ENCODE data around the gene CFAP299.
A peak's percentile ranks its signal among the peaks of the same experiment; 100 is the strongest.

The CFAP299 gene

DNA sequence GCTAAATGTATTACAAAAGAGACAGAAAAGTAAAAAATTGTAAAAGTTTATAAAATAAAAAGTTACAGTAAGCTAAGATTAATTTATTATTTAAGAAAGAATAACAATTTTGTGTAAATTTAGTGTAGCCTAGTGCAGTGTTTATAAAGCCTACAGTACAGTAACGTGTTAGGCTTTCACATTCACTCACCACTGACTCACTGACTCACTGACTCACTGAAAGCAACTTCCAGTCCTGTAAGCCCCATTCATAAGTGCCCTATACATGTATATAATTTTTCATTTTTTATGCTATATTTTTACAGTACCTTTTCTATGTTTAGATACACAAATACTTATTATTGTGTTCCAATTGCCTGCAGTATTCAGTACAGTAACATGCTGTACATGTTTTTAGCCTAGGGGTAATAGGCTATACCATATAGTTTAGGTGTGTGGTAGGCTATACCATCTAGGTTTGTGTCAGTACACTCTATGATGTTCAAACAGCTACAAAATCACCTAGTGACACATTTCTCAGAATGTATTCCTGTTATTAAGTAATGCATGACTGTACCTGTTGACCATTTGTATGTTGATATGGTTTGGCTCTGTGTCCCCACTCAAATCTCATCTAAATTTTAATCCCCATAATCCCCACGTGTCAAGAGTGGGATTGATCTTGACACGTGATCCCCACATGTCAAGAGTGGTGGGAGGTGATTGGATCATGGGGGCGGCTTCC is 57.9 kb downstream of the CFAP299 start:
- DNase-seq = no peak

DNA sequence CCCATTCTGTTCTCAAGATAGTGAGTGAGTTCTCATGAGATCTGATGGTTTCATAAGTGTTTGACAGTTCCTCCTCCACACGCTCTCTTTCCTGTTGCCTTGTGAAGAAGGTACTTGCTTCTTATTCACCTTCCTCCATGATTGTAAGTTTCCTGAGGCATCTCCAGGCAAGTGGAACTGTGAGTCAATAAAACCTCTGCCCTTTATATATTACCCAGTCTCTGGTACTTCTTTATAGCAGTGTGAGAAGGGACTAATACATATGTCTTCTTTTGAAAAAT is 58.4 kb downstream of the CFAP299 start:
- no peak for DNase-seq

DNA sequence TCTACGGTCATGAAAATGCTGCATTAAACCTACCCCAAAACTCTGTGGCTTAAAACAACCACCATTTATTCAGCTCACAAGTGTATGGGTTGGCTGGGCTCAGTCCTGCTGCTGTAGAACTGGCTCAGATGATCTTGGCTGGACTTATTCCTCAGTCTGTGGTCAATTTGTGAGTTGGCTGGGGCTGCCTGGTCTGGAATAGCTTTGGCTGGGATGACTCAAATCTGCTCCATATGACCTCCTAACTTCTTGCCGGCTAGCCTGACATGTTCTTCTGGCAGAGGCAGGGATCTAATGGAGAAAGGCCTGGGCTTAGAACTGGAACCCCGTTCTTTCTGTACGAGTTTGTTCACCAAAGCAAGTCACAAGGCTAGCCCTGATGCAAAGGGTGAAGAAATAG is 71.7 kb downstream of the CFAP299 start:
- no peak for DNase-seq

DNA sequence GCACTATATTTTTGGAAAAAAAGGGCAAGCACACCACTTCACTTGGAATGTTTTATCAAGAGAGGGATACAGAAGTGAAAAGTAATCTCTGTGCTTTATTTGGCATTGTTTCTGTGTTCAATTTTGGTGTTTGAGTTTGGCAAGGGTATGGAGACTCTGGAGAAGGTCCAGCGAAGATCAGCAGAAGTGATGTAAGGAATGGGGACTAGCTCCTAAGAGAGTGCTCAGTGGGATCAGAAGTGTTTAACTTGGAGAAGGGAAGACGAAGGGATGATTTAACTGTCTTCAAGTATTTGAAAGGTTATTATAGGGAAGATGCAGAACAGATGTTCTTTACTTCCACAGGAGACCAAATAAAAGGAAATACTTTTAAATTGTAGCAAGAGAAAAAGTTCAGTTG is 74.3 kb downstream of the CFAP299 start:
- no peak for DNase-seq

DNA sequence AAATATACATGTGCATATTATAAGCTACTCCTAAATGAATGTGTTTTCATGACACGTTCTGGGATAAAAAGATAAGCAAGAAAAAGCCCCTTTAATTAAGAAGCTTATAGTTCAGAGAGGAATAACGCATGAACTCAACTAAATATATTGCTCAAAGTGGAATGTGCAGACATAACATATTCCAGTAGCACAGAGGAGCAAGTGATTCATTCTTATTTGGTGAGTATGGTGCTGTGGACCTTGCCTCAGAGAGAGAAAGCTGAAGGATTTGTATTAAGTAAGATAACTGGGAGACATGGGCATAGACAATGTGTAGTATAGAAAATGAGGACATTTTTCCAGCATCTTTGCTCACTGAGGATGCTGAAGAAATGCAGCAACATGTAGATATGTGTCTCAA is 76.8 kb downstream of the CFAP299 start:
- no peak for DNase-seq

- no peak for DNase-seq
Observed at GRCh38 chr4:80413086-80413485, 77.6 kb downstream of the CFAP299 start.

DNA sequence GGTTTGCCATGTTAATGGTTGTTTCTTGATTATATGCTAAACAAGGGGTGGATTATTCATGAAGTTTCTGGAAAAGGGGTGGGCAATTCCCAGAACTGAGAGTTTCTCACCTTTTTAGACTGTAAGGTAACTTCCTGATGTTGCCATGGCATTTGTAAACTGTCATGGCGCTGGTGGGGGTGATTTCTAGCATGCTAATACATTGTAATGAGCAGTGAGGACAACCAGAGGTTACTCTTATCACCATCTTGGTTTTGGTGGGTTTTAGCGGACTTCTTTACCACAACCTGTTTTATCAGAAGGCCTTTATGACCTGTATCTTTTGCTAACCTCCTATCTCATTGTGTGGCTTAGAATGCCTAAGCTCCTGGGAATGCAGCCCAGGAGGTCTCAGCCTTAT is 81.5 kb downstream of the CFAP299 start:
- DNase-seq = no peak

DNA sequence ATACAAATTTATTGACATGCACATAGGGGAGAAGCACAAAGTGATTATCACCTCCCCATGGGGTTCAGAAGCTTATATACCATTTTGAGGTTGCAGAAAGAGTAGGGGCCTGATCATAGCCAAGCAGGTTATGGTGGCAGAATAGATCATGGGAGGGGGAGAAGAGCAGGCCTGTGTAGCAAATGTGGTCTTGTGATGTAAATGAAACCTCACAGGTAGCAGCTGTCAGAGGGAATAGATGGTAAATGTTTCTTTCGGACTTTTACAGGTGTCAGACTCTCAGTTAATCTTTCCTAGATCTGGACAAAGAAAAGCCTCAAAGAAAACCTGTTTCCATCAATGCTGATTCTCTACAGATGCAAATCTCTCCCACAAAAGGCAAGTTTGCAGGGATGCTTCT is 84.4 kb downstream of the CFAP299 start:
- no peak for DNase-seq

- DNase-seq = no peak
Observed at GRCh38 chr4:80420638-80421037, 85.1 kb downstream of the CFAP299 start.

DNA sequence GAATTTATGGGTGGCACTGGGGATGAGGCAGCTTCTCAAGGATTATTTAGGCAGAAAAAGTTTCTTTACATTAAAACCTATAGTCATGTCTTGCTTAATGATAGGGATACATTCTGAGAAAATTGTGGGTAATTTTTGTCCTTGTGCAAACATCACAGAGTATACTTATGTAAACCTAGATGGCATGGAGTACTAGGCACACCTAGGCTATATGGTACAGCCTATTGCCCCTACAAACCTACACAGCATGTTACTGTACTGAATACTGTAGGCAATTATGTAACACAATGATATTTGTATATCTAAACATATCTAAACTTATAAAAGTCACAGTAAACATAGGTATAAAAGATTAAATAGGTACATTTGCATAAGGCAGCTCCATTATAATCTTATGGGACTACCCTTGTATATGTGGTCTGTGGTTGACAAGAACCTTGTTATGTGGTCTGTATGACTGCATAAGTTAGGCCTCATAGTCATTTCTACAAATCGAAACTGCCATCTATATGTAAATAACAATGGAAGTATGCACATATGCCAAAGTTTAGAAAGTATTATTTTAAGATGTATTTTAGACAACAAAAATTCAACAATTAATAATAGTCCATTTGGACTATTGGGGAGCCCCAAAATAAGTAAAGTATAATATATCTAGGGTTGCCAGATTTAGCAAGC is 87.3 kb downstream of the CFAP299 start:
- no peak for DNase-seq

GRCh38 chr4:80423553-80424224 is 88.2 kb downstream of the CFAP299 start:
- no peak for DNase-seq

- no peak for DNase-seq
Observed at GRCh38 chr4:80424225-80424581, 88.7 kb downstream of the CFAP299 start.

DNA sequence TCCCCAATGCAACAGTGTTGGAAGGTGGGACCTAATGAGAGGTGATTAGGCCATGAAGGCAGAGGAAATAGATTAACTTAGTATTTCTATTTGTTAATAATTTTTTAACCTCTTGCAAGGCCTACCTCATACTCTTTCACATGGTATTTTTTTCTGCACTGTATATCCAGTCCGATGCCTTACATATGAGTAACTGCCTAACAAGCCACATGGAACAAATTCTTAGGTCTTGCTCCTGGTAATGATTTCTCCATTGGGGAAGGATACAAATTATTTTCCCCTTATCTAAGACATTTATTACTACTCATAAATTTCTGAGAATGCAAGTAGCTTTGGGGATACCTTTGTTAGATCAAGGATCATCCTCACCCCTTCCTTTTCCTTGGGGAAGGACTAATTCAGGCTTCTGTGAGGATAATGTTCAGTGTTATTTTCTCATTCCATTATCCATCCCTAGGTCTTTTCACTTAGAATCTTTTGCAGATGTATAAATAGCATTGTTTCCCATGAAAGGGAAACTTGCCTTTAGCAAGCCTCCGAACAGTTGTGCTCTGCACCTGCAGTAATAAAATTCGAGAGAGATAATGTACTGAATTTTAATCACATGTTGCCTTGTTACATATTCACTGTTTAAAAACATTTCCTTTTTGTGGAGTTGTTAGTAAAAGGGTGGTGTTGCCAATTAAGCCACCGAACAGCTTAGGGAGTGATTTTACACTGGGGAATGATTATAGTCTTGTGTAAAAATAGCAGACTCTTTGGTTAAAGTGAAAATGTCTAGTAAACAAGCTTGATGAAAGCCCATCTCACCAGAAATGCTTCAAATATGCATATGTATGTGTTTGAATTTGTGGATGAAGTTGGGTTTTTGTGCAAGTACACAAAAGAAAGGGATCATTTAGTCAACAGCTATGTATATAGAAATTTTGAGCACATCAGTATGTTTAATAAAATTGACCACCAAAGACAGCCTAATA is 89.9 kb downstream of the CFAP299 start:
- DNase-seq = no peak

DNA sequence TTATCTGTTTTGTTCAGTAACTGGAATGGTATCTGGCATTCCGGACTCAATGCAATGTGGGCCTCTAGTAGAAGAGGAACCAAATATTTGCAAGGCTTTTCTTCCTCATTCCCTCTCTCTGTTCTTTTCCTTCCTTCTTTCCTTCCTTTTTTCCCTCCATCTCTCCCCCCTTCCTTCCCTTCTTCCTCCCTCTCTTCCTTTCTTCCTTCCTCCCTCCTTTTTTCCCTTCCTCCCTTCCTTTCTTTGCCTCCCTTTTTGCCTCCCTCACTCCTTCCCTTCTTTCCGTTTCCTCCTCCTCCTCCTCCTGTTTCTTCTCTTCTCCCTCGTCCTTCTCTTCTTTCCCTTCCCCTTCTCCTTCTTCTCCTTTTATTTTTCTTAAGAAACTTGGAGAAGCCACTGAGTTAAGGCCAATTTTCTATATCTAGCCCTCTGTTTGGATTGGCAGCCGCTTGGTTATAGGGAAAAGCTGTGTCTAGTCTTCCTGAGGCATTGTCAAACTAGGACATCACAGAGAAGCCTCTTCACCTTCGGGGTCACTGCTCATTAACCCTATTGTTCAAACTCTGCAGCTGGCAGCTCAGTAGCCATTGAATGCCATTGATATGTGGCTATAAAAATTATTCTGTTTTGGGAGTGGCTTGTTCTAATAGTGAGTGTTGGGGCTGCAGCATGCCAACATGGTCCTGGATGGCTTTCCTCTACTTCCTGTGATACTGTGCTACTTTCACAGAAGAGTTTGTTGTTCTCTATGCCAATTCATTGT is 95.9 kb downstream of the CFAP299 start:
- DNase-seq = no peak

- no peak for DNase-seq
Observed at GRCh38 chr4:80434238-80434637, 98.7 kb downstream of the CFAP299 start.

DNA sequence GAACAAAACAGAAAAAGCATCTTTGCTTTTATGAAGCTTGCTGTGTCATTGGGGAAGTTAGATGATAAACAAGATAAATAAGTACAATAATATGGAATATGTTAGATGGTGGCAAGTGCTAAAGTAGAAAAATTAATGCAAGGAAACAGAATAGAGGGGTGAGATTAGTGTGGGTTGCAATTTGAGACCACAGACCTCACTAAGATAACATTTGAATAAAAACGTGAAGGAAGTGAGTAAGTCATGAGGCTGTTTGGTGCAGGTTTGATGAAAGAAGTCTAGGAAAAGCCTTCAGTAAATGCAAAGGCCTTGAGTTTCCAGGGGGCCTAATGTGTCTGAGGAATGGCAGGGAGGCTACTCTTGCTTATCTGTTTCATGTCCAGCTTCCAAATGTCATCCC is 102.5 kb downstream of the CFAP299 start:
- no peak for DNase-seq

- DNase-seq = peak in 1 of 2 experiments; percentile 2
Observed at GRCh38 chr4:80439294-80440061, 103.9 kb downstream of the CFAP299 start.

DNA sequence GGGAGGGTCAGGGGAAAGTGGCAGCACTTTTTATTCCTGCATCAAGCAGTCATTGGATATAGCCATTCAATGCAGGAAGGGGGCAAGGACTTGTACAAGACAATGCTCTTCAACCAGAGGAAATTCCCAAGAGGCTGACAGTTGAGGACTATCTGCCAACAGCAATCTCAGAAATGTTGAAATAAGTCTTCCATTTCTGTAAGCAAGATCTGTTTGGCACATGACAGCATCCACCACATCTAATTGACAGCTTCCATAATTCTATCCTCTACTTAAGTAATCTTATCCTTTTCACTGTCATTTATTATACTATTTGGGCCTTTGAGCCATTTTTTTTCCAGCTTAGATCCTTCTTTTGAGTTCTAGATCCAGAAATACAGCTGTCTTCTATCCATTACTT is 110.7 kb downstream of the CFAP299 start:
- no peak for DNase-seq

- DNase-seq = no peak
Observed at GRCh38 chr4:80446664-80447063, 111.1 kb downstream of the CFAP299 start.

GRCh38 chr4:80447493-80447892 is 112.0 kb downstream of the CFAP299 start:
- no peak for DNase-seq

GRCh38 chr4:80448056-80448455 is 112.5 kb downstream of the CFAP299 start:
- DNase-seq = no peak

- no peak for DNase-seq
Observed at GRCh38 chr4:80452055-80452454, 116.5 kb downstream of the CFAP299 start.

Data from stimulated activated CD4-positive, alpha-beta T cell treated with anti-CD3 and anti-CD28 coated beads, Interleukin-4, amount 100 ng/mL, for 4 hours (primary cell).